Lower leg skin (tissue), 4 donors: ENCODE results near the gene SS18L1. TPM values are rescaled to one million over a fixed set of nuclear protein-coding genes. Genes with fewer than 3 reads are reported as not detected.
"Not testable (repeated sequence)": the region's sequence is repeated elsewhere in the genome, so short reads cannot be mapped to it uniquely, and the experiment has no call there.

Experiments used
- DNase-seq, 2 donors: peaks; one replicate each; pipeline ENCODE4 v3.0.0-alpha.2; 2019; ENCODE audit warnings: low spot score in 2 of 2
- H3K4me3 ChIP-seq: fragments of 200-600 bp; sonication (generic); 2 replicates; pipeline ENCODE4 v1.5.1; 2017; ENCODE audit warnings: mild to moderate bottlenecking, low read depth; ENCODE audit not compliant: poor library complexity, severe bottlenecking
- POLR2A ChIP-seq, 2 donors: fragments of 450-650 bp; IDR thresholded peaks; one replicate each; pipeline ENCODE4 v1.6.1; 2016 to 2017; ENCODE audit warnings: antibody characterized with exemption in 2 of 2, mild to moderate bottlenecking in 1 of 2, moderate library complexity in 1 of 2
- WGBS, 2 donors: methylation state at CpG; one replicate each; pipeline ENCODE4 v1.1.5; 2018; 5-methylcytosine and 5-hydroxymethylcytosine counted together
- intact Hi-C: fragments of 100-400 bp; cut with DNase I; formaldehyde crosslinking; loops from one replicate; pipeline ENCODE4 v1.15.0; 2023; ENCODE audit warnings: low total_unique reads
- total RNA-seq, 4 donors: library from RNA; depleted of rRNA; stranded (reverse); fragments of >200 nt; gene quantifications; one replicate each; pipeline ENCODE4 v1.1.0, GENCODE V29; 2016
- TF ChIP-seq, protein P1 (sequence below), 3 donors: fragments of 450-650 bp; IDR thresholded peaks; one replicate each; pipeline ENCODE4 v1.5.1; 2016; ENCODE audit warnings: antibody characterized with exemption in 3 of 3, mild to moderate bottlenecking in 3 of 3, moderate library complexity in 2 of 3

Gene SS18L1
- total RNA-seq, 4 donors from 2014 or later: 23.3 to 51.7 (median 25.8) TPM

DNA sequence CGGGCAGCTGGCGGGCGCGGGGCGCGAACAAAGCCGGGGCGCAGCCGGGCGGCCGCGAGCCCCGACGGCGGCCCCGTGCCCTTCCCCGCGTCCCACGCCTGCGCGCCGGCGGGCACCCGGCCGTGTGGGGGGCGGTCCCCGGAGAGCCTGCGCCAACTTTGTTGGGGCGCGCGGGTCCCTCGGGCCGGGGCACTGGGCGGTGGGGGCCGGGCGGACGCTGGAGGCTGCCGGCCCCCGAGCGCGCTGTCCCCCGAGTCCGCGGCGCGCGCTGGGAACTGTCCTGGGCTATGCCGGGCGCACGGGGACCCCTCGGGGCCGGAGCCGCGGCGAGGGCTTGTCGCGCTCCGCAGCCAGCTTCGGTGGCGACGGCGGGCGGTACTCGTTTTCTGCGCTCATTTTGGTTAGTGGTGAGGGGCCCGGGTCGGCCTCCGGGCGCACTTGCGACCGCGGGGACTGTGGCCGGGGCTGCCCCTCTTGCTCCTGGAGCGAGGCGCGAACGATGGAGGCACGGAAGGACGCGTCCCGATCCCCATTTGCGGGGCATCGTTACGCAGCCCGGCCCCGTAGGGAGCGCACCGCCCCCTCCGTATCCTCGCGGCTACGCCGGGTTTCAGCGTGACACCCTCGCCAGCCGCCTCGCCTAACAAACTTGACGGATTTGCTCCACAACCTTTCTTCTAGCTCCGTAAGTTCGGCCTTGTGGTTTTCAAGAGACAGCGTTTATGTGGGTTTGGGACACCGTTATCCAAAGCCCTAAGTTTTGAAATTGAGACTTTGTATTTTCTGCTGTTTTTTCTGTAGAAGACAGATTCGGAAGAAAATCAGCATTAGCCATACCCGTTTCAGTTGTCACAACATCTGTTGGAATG is 622 bp downstream of the SS18L1 start:
- TF ChIP-seq POLR2A (IDR thresholded peaks at IDR 0.05): no peak
- TF ChIP-seq, protein P1, sequence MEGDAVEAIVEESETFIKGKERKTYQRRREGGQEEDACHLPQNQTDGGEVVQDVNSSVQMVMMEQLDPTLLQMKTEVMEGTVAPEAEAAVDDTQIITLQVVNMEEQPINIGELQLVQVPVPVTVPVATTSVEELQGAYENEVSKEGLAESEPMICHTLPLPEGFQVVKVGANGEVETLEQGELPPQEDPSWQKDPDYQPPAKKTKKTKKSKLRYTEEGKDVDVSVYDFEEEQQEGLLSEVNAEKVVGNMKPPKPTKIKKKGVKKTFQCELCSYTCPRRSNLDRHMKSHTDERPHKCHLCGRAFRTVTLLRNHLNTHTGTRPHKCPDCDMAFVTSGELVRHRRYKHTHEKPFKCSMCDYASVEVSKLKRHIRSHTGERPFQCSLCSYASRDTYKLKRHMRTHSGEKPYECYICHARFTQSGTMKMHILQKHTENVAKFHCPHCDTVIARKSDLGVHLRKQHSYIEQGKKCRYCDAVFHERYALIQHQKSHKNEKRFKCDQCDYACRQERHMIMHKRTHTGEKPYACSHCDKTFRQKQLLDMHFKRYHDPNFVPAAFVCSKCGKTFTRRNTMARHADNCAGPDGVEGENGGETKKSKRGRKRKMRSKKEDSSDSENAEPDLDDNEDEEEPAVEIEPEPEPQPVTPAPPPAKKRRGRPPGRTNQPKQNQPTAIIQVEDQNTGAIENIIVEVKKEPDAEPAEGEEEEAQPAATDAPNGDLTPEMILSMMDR (IDR thresholded peaks at IDR 0.05): no peak
- DNase-seq: peak in 1 of 2 donors; percentile 92
- intact Hi-C loops: no loop called here
- H3K4me3 ChIP-seq: peak overlapping the region; percentile 74
- WGBS, 2 donors: 1% methylated on average over 37 to 48 of the region's 104 CpGs

DNA sequence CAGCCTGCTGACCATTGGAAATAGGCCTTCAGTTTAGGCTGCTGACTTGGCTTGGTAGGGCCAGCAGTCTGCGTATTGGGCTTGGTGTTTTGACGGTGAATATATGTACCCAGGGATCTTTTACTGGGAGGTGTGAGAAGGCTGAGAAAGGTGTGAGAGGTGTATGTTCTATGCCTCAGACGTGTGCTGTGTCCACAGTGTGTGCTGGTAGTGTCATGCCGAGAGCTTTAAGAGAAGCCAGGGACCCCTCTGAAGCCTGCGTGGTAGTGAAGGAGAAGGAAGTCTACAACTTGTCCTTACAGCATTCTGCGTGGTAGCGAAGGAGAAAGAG is 2.1 kb downstream of the SS18L1 start:
- WGBS, 2 donors: 91 to 94% methylated on average over 7 of the region's 7 CpGs
- intact Hi-C loops: no loop called here
- DNase-seq: no peak
- TF ChIP-seq, protein P1 (IDR thresholded peaks at IDR 0.05): no peak
- no peak for TF ChIP-seq POLR2A (IDR thresholded peaks at IDR 0.05)
- H3K4me3 ChIP-seq: no peak overlapping the region

DNA sequence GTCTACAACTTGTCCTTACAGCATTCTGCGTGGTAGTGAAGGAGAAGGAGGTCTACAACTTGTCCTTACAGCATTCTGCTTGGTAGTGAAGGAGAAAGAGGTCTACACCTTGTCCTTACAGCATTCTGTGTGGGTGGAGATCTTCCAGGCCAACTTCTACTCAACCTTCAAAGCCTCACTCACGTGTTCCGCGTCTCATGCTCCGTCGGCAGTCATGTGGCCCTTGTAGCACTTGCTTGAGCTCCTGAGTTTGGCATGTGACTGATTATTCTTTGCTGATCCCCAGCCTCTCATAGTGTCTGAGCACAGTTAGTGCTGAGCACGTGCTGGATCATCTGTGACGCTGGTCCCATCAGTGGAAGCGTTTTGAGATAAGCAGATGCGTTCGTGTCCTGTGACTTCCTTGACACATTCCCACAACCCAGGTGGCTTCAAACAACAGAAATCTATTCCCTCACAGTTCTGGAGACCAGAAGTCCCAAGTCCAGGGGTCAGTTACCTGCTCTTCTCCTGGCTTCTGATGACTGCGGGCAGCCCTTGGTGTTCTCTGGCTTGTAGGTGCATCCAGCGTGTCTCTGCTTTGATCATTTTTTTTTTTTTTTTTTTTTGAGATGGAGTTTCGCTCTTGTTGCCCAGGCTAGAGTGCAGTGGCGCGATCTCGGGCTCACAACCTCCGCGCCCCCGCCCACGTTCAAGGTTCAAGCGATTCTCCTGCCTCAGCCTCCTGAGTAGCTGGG is 2.6 kb downstream of the SS18L1 start:
- 94 to 95% methylated on average over 21 to 22 of the region's 22 CpGs for whole genome bisulfite sequencing, 2 donors
- H3K4me3 ChIP-seq: no peak overlapping the region
- intact Hi-C loops: no loop called here
- DNase-seq: no peak
- TF ChIP-seq POLR2A (IDR thresholded peaks at IDR 0.05): no peak
- TF ChIP-seq, protein P1 (IDR thresholded peaks at IDR 0.05): no peak

DNA sequence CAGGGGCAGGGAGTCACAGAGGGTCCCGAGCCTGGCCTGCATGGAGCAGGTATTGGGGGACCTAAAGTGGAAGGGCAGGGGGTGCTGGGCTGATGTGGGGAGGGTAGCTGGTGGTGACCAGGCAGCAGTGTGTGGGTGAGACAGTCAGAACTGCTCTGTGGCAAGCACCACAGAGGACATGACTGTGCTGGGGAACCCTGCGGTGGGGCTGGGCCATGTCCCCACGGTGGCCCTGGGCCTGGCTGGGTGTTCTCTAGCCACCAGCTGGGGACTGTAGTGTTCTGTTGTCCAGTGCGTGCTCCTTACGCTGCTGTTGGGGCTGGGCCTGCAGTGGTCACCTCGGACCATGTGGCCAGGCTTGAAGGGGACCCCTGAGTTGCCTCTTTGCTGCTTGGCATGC is 3.6 kb downstream of the SS18L1 start:
- DNase-seq: no peak
- TF ChIP-seq, protein P1 (IDR thresholded peaks at IDR 0.05): no peak
- TF ChIP-seq POLR2A (IDR thresholded peaks at IDR 0.05): no peak
- 97 to 98% methylated on average over 4 to 6 of the region's 6 CpGs for WGBS, 2 donors
- intact Hi-C loops: no loop called here
- no peak overlapping the region for H3K4me3 ChIP-seq

DNA sequence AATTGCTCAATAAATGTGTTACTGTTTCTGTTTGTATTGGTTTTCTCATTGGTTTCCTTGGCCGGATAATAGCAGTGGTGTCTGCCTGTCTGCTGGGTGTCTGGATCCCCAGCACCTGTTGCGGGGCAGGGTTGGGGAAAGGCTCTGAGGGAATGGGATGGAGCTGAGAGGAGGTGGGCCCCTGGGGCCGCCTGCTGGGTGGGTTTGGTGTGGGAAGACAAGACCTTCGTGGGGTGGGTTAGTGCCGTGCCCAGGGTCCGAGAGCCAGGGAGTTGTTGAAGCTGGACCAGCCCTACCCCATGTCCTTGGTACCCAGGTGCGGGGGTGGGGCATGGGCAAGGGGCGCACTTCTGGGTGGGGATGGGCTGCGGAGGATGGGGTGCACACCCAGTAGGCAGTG is 4.0 kb downstream of the SS18L1 start:
- no peak for TF ChIP-seq POLR2A (IDR thresholded peaks at IDR 0.05)
- TF ChIP-seq, protein P1 (IDR thresholded peaks at IDR 0.05): no peak
- 92 to 97% methylated on average over 8 to 9 of the region's 9 CpGs for WGBS, 2 donors
- no peak overlapping the region for H3K4me3 ChIP-seq
- no peak for DNase-seq
- intact Hi-C loops: no loop called here

DNA sequence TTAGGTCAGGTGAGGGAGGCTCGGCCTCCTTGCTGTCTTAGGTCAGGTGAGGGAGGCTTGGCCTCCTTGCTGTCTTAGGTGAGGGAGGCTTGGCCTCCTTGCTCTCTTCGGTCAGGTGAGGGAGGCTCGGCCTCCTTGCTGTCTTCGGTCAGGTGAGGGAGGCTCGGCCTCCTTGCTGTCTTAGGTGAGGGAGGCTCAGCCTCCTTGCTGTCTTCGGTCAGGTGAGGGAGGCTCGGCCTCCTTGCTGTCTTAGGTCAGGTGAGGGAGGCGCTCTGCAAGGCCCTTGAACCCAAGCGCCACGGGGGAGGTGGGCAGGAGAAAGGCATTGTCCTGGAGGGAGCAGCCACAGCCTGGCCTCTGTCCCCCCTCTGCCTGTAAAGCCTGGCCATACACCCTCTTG is 4.8 kb downstream of the SS18L1 start:
- whole genome bisulfite sequencing, 2 donors: 94 to 95% methylated on average over 9 to 10 of the region's 10 CpGs
- DNase-seq, intact Hi-C loops, H3K4me3 ChIP-seq: not testable (repeated sequence)
